HuH-7.5 (cell line): ENCODE data around the gene FRMD6.

Experiments used
- DNase-seq: peaks from one replicate; pipeline ENCODE4 v3.0.0; 2011; ENCODE audit warnings: low spot score

FRMD6 gene

DNA sequence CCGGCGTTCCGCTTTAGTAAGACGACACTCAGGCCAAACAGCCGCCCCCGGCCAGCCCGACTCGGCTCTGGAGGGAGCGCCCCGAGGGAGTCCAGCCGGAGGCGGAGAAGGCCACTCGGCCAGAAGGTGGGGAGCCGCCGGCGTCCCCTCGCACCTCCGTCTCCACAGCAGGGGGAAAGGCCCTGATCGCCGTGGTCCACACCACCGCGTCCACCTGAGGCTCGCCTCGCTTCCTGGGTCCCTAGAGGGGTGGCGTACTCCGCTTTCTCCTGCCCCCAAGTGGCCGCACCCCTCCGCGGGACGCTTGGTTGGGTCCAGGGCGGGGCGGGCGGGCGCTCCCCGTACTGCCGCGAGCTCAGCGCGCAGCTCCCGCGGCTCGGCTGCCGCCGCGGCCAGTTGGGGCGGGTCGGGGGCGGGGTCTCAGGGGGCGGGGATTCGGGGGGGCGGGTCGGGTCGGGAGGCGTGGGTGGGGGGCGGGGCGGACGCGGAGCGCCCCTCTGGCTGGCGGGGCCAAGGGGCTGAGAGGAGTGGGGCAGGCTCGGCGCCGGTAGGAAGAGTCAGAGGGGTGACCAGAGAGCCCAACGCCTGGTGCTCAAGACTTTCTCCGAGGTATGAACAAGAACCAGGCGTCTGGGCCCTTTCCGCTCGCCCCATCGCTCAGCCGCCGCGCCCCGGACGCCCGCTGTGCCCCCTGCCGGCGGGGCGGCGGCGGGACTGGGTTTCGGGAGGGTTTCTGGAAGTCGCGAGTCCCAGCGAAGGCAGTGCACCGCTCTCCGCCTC lies at the start of gene FRMD6:
Gene FRMD6, plus strand, starts transcription at position 523 of the 780 bp plus-strand sequence. CDS start 37,927 bp downstream, outside the sequence.
- peak; percentile 50 for DNase-seq

DNA sequence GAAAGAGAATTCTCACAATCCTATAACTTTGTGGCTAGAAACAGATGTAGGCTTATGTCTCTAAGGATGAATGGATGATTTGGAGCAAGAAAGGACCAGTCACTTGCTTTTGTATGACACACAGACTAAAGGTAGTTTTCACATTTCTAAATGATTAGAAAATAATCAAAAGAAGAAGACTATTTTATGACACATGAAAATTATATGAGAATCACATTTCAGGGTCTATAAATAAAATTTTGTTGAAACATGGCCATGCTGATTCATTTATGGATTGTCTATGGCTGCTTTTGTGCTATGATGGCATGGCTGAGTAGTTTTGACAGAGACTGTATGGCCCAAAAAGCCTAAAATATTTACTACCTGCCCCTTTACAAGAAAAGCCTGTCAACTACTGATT lies 49.4 kb upstream of the FRMD6 start:
- no peak for DNase-seq

DNA sequence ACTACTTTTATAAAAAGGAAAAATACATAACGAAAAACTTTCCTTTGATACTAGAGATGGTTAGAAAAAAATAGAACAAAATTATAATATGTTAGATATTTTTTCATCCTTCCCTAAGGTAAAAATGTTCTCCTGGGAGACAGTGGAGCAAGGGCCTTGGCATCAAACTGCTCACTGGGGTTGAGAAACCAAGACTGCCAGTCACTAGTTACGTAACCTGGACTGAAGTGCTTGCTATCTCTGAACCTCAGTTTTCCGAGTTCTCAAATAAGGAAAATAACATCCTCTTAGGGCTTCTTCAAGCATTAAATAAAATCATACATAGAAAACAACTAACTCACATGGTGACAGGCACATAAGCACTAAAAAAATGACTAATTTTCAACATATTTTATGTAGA lies 48.2 kb upstream of the FRMD6 start:
- no peak for DNase-seq

DNA sequence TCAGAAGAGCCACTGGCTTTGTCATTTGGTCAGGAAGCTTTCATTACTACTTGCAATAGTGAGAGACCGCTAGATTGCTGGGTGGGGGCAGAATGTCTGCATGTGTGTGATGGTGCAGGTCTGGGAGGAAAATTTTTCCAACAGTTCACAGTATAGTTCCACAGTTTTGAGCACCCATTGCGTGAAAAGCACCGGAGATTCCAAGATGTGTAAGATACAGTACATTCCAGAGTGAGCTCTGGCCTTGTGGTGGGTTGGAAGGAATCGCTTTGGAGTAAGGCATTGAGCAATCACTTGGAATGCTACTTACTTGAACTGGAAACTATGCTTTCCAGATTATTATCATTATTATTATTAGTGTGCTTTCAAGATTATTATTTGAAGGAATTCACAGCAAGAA lies 47.6 kb upstream of the FRMD6 start:
- DNase-seq: no peak

DNA sequence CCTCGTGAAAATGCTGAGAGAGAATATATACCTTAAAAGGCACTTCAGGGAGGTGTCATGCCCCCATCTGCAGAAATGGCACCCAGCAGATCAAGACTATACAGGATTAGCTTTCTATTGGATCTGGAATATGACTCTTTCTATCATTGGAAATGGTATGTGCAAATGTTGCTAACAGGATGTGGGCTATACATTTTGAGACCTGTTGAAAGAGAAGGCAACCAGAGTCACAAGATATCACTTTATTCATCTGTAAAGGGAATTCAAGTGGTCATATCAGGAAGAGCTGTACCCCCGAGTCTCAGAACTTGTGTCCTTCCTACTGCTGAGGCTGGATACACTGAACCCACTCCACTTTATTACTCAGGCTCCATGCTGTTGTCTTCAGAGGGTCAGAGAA lies 46.1 kb upstream of the FRMD6 start:
- DNase-seq: no peak

DNA sequence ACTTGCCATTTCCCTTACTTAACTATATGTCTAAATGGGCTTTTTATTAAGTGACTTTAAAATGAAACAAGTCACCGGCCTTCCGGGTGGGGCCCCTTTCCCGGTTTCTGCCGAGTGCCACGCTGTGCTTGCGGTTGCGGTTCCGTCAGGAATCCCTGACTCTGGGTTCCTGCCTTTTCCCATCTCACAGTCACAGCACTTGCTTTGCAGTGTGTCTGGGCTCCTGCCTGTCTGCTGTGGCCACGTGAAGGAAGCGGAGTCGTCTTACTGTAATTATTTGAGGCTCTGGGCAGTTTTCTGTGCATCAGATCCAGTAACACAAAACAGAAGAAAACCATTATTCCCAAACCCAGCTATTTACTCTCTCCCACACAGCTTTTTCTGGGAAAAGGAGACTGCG lies 44.0 kb upstream of the FRMD6 start:
- DNase-seq: no peak

DNA sequence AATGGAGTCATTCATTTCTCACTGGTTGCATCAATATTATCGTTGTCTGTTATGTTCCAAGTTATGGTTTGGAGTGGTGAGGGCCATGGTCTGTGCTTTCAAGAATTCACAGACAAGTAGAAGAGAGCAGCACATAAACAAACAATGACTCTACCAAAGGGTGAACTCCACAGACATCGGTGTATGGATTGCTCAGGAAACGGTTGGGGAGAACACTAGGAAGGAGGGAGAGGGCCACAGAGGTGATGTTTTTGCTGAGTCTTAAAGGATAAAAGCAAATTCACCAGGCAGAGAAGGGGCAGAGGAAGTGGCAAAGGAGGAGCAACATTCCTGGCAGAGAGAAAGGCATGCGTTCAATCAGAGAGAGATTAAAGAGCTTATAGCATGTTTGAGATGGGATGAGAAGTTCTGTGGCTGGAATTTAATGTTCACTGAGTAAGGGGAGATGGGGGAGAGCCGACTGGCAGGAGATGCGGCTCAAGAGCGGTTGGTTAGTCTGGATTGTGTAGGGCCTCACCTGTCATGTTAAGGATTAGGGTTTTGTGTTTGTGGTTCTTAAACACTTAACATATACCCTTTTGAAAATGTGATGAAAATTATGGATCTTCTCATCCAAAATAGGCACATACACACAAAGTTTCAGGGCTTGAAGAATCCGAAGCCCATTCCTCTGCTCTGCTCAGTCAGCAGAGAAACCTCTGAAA lies 42.3 kb upstream of the FRMD6 start:
- no peak for DNase-seq

DNA sequence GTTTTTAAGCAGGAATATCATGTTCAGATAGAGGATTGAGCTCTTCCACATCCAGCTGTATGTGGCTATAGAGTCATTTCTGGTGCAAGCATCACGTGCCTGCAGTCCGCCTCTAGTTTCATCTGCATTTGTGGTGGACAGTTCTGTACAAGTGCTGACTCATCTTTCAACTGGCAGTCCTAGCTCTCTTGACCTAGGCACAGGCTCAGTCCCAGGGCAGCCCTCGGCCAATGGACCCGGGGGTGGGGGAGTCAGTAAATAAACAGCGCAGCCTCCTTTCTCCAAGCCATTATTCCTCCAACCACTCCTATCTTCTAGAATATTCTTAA lies 41.8 kb upstream of the FRMD6 start:
- no peak for DNase-seq

DNA sequence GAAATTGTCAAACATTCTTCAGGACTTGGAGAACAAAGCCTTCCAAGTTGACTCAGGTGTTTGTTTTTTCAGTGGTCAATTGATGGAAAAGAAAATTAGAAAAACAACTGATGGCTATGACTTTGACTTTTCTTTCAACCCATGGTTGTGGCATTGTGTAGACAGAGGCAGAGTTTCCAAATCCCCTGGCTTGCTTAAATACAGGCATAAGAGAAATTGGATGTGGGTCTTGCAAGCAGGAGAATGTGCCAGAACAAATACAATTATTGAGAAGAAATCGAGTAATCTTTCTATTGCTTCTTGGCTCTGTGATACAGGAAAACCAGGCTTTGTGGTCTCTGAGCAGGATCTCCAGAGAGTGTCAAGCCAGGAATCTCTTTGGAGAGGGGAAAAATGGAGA lies 40.9 kb upstream of the FRMD6 start:
- DNase-seq: no peak

DNA sequence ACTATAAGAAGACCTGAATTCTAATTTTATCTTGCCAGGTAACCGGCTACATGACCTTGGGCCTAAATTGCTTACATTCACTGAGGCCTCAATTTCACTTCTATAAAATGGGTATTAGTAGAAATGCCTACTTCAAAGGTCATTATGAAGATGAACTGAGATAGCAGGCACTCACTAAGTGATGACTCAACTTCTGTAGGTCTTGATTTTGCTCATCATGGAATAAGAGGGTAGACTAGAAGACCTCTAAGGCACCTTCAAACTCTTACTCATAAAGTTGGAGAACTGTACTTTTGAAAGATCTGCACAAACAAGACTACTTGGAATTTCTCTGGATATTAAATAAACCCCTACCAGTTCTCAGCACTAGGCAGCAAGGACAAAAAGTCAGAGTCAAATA lies 39.3 kb upstream of the FRMD6 start:
- DNase-seq: no peak

DNA sequence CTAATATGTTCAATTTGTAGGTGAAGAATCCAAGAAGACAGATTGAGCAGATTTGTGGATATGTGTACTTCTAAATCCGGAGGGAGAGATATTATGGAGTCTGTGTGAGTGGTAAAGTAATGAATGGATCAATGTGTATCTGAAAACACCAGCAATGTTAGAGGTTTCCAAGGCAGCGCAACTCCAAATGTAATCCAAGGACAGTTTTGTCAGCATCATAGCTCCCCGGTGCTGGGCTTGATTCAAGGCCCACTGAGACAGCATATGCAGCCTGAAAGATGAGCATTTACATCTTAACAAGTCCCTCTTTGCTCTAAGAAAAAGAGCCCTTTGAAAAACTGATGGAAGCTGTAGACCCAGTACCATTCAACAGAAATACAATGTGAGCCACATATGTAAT lies 38.3 kb upstream of the FRMD6 start:
- no peak for DNase-seq

DNA sequence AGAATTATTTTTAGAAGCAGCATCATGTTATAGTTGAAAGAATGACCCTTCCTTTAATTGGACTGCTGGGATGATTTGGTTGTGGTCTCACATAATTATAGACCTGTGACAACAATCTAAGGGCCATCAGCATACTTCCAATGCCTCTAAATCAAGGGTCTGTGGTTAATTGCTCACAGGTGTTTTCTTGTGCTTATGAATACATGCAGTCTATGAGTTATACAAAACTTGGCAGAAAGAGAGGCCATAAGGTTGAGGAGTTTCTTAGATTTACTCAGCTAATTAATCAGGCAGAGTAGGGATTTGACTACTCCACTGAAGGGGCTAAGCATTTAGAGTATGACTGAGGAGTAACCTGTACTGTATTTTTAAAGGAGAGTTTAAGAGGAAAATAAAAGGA lies 37.0 kb upstream of the FRMD6 start:
- DNase-seq: no peak

DNA sequence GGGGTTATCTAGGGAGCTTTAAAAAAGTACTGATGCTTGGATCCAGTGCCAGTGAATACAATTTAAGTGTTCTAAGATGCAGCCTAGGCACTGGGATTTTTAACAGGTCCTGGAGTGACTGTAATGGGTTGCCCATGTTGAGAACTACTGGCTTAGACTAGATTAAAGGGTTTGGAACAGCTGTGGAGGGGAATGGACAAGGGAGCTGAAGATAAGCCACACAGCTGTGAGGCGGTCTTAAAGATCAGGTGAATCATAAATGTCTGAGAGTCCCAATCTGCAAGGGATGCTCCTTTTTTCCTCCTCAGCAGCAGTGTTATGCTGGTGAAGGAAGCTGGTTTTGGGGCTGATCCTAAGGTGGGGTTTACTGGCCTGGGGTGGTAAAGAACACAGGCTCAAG lies 35.5 kb upstream of the FRMD6 start:
- DNase-seq: no peak

DNA sequence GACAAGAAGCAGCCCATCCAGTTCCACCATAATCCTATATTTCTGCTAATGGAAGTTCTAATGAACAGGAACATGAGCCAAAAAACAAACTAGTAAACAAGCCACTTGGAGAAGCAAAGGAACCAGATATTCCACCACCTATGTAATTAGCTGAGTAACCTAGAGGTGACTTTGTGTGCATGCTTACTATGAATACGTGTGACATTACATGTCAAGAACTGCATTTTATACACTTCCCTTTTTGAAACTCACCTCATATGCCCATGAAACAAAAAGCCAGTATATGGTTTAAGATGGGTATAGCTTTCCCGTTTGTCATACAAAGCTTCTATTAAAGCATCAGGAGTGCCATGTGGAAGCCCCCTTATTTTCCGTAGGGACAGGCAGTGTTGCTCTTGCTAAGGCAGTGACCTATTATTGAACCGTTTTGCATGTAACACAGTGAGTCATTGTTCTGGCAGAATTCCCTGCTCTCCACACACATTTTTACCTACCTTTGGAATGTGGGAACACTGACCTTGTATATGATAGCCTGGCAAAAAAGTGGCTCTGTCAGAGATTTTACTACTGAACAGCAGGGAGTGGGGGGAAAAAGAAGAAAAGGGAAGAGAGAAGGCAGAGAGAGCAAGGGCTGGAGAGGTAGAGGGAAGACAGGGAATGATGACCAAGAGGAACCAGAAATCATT lies 34.8 kb upstream of the FRMD6 start:
- DNase-seq: peak; percentile 10

DNA sequence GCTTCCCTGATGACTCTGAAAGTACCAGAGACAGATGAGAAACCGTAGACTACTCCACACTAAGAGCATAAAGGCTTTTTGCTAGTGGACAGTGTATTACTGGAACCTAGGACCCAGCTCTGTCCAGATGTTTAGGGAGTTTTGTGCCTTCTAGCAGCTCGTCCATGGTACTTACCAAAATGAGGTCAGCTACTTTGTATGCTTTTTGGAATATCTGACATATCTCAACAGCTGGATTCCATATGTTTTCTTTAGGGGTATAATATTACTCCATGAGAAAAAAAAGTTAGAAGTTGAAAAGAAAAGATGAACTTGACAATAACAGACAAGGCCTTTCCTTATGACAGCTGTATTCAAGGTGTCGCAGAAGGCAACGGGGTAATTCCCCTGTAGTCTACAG lies 32.1 kb upstream of the FRMD6 start:
- no peak for DNase-seq

DNA sequence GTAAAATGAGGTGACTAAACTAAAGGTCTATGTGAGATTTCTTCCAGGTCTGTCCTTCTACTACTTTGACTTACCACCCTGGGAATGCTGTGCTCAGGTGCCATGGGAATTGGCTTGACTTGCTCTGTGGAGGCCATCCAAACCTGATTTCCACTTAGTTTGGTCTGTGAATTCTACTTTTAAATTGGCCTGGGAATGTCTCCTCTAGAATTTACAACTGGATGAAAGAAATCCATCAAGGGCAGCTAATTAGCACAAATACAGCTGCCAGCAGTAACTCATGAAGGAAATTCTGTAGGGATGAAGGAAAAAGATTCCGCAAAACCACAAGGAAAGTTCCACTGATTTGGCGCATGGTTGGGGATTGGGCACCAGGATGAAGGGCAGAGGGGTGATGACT lies 31.7 kb upstream of the FRMD6 start:
- no peak for DNase-seq

DNA sequence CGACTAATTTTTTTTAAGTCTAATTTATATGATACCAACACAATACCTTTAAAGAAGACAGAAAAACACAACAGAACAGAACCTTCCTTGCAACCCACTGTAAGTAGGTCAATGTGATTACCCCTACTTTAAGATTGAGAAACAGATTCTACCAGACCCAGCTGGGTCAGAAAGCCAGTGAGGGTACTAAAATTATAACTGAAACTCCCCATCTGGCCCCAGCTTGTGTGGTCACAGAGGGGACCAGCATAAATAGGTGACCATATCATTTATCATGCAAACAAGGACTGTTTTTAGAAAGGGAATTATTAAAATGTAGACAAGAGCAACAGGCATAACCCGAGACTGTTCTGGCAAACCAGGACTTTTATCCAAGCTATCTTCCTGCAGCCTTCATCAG lies 30.1 kb upstream of the FRMD6 start:
- no peak for DNase-seq

DNA sequence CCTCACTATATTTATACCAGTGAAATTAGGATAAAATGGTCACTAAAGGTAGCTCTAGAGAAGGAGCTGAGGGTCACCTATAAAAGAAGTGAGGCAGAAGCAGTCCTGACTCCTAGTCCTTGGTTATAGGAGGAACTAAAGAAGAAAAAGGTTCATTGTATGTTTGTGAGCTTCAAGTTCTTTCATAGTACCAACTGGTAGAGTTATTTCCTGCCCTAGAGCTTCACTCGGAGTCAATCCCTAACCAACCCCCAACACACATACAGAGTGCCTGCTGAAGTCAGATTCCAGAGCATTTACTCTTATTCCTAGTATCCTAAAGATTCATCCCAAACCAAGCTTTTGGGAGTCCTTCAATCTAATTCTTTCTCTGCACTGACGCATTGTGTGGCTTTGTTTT lies 29.3 kb upstream of the FRMD6 start:
- no peak for DNase-seq

DNA sequence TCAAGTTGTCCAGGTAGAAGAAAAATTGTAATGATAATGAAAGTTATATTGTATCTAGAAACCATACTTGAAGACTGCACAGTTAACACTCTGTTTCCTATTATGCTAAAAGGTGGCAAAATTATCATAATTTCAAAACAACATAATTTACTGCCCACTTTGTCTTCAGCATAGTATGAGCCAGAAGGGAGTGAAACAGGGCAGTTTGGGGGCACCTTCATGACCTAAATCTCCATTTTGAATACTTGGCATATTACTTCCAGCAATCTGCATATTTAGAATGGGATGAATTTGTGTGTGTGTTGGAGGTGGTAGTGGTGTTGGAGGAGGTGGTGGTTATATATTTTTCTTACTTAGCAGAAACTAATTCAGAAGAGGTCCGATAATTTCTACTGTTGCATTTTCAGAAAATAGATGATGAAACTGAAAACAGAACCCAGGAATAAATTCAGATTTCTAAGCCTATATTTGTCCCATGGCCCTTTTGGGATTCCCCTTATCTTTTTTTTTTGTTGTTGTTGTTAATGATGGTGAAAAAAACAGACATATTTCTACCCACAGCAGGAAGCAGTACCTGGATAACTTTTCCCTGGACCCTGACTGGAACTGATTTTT lies 26.6 kb upstream of the FRMD6 start:
- no peak for DNase-seq

DNA sequence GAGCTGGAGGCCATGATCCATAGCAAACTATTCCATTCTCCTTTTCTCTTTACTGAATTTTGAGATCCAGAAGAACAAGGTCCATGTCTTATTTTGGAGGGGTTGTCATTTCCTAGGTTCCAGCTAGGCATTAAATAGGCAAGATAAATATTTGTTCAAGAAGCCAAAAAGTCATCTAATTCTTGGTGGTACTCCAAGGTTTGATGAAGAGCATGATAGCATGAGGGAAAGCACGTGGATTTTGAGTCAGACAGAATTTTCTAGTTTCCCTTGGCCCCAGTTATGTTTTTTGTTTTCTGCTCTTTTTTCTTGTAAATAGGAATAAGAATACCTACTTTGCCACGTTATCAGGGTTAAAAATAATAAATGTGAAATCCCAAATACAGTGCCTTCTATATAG lies 25.5 kb upstream of the FRMD6 start:
- no peak for DNase-seq

DNA sequence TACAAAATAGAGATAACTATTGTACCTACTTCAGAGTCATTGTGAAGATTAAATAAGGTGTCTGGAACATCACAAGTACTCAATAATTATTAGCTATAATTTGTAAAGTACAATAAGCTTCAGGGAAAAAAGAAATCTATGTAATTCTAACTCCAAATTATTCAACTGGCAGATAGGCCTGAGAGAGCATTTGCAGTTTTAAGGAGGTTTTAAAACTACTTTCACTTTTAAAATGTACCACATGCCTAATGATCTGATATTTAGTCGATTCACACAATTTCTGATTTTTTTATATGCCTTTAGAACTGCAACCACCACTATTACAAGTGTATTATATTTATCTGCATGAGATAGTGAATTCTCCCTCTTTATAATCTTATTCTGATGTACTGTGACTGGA lies 24.9 kb upstream of the FRMD6 start:
- no peak for DNase-seq

DNA sequence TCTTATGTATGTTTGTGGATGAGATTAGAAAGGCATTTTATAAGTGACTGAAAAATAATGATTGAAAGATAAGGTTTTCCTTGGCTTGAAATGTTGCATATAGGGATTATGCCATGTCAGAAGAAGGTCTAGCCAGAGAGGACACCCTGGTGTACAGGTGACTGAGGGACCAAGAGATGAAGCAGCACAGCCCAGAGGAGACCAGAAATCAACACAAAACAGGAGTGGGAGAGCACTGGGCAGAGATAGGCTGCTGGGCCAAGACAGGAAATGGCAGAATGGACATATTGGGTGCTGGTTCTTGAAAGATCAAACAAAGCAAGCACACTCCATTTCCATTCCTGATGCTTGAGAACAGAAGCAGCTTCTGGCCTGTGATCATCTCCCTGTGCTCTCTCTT lies 24.4 kb upstream of the FRMD6 start:
- DNase-seq: no peak

DNA sequence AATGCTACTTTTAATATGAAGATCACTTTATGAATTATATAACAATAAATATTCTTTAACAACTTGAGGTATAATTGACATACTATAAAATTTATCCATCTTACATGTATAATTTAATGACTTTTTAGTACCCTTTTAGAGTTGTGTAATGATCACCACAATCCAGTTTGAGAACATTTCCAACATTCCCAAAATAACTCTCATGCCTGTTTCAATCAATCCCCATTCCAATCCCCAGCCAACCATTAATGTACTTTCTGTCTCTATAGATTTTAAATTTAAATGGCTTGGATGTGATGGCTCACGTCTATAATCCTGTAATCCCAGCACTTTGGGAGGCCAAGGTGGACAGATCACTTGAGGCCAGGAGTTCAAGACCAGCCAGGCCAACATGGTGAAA lies 23.5 kb upstream of the FRMD6 start:
- DNase-seq: no peak
